ENCODE results near the gene TRIM3. TPM values are rescaled to one million over a fixed set of nuclear protein-coding genes. Genes with fewer than 3 reads are reported as not detected.
A peak's percentile ranks its signal among the peaks of the same experiment; 100 is the strongest.

The TRIM3 gene
- total RNA-seq, 1 donor from 2014 or later: 18.9 TPM

GRCh38 chr11:6402561-6402981, 71.2 kb downstream of the TRIM3 start:
- peak in 1 of 2 donors; percentile 48 for ATAC-seq
- no peaks in the 10 kb centered on the region for H3K9me3 ChIP-seq
- no peak for TF ChIP-seq CTCF (IDR thresholded peaks at IDR 0.05)
- intact Hi-C loops (cut with DNase I): no loop called here
- DNase-seq: no peak
- H3K27ac ChIP-seq: no peak overlapping the region
- no peak overlapping the region for H3K4me3 ChIP-seq
- H3K4me1 ChIP-seq: peaks cover 3% of the 10 kb centered on the region
- H3K27me3 ChIP-seq (ENCODE audit: low read depth): no peaks in the 10 kb centered on the region
- peaks cover 32% of the 10 kb centered on the region for H3K36me3 ChIP-seq

GRCh38 chr11:6402061-6402470, 71.7 kb downstream of the TRIM3 start:
- no peak overlapping the region for H3K27ac ChIP-seq
- H3K9me3 ChIP-seq: no peaks in the 10 kb centered on the region
- intact Hi-C loops (cut with DNase I): no loop called here
- H3K27me3 ChIP-seq (ENCODE audit: low read depth): no peaks in the 10 kb centered on the region
- DNase-seq (no peak), ATAC-seq (no peak)
- TF ChIP-seq CTCF (IDR thresholded peaks at IDR 0.05): no peak
- peaks cover 32% of the 10 kb centered on the region for H3K36me3 ChIP-seq
- peaks cover 8% of the 10 kb centered on the region for H3K4me1 ChIP-seq
- H3K4me3 ChIP-seq: no peak overlapping the region

- intact Hi-C loops (cut with DNase I): no loop called here
- Histone ChIP-seq H3K27ac (no peak overlapping the region), H3K36me3 (peaks cover 32% of the 10 kb centered on the region)
These were observed 72.3 kb downstream of the TRIM3 start for GRCh38 chr11:6401464-6401863.

GRCh38 chr11:6400431-6401345, 73.1 kb downstream of the TRIM3 start:
- no peak for TF ChIP-seq CTCF (IDR thresholded peaks at IDR 0.05)
- peaks cover 12% of the 10 kb centered on the region for H3K4me1 ChIP-seq
- no peak overlapping the region for H3K4me3 ChIP-seq
- ATAC-seq (no peak), DNase-seq (no peak)
- H3K36me3 ChIP-seq: peaks cover 33% of the 10 kb centered on the region
- H3K9me3 ChIP-seq: no peaks in the 10 kb centered on the region
- no peaks in the 10 kb centered on the region for H3K27me3 ChIP-seq (ENCODE audit: low read depth)
- H3K27ac ChIP-seq: no peak overlapping the region
- intact Hi-C loops (cut with DNase I): no loop called here

More at GRCh38 chr11:6401464-6401863, 72.3 kb downstream of the TRIM3 start:
- ATAC-seq (no peak), DNase-seq (no peak)
- Histone ChIP-seq H3K27me3 (ENCODE audit: low read depth) (no peaks in the 10 kb centered on the region), H3K4me1 (peaks cover 12% of the 10 kb centered on the region), H3K4me3 (no peak overlapping the region), H3K9me3 (no peaks in the 10 kb centered on the region)
- TF ChIP-seq CTCF (IDR thresholded peaks at IDR 0.05): no peak

Other genes starting within 250 kb of the TRIM3 start
- 37.1 TPM for gene FHIP1B, start 239.3 kb downstream of the TRIM3 start, total RNA-seq
- 3.8 TPM for gene CNGA4, start 234.9 kb downstream of the TRIM3 start, total RNA-seq
- gene CCKBR, start 214.1 kb downstream of the TRIM3 start, total RNA-seq: not detected
- gene CAVIN3, start 153.4 kb downstream of the TRIM3 start, total RNA-seq: 36.3 TPM
- gene SMPD1, start 83.5 kb downstream of the TRIM3 start, total RNA-seq: 39.7 TPM
- 37.2 TPM for gene APBB1, start 54.8 kb downstream of the TRIM3 start, total RNA-seq
- gene HPX, start 33.0 kb downstream of the TRIM3 start, total RNA-seq: 1.7 TPM
- 38.8 TPM for gene ARFIP2, start 7.4 kb upstream of the TRIM3 start, total RNA-seq
- gene TIMM10B, start 7.6 kb upstream of the TRIM3 start, total RNA-seq: 34.6 TPM
- 12.0 TPM for gene DNHD1, start 23.3 kb upstream of the TRIM3 start, total RNA-seq
- gene RRP8, start 129.7 kb upstream of the TRIM3 start, total RNA-seq: 16.5 TPM
- 135 TPM for gene ILK, start 129.8 kb upstream of the TRIM3 start, total RNA-seq
- gene TAF10, start 138.3 kb upstream of the TRIM3 start, total RNA-seq: 112 TPM
- 231 TPM for gene TPP1, start 145.5 kb upstream of the TRIM3 start, total RNA-seq
- gene DCHS1, start 181.9 kb upstream of the TRIM3 start, total RNA-seq: 23.2 TPM
- gene MRPL17, start 209.4 kb upstream of the TRIM3 start, total RNA-seq: 34.2 TPM